CD4-positive, alpha-beta T cell treated with Interleukin-6 for 4 hours (primary cell): ENCODE results near the gene NMRAL1.

Experiments used
- DNase-seq: peaks from one replicate; pipeline ENCODE4 v3.0.0-alpha.2; 2020; ENCODE audit warnings: mixed read lengths

Gene NMRAL1

GRCh38 chr16:4463522-4464163 is 10.8 kb downstream of the NMRAL1 start:
- no peak for DNase-seq

- no peak for DNase-seq
Observed at GRCh38 chr16:4461250-4462085, 13.0 kb downstream of the NMRAL1 start.

- DNase-seq = no peak
Observed at GRCh38 chr16:4460936-4461249, 13.5 kb downstream of the NMRAL1 start.

GRCh38 chr16:4455951-4456350 is 18.5 kb downstream of the NMRAL1 start:
- DNase-seq = no peak

GRCh38 chr16:4455081-4455480 is 19.3 kb downstream of the NMRAL1 start:
- no peak for DNase-seq

- no peak for DNase-seq
Observed at GRCh38 chr16:4454623-4455022, 19.8 kb downstream of the NMRAL1 start.

- no peak for DNase-seq
Observed at GRCh38 chr16:4452674-4453073, 21.8 kb downstream of the NMRAL1 start.

GRCh38 chr16:4450931-4451519 is 23.4 kb downstream of the NMRAL1 start:
- DNase-seq = no peak

- DNase-seq = no peak
Observed at GRCh38 chr16:4450430-4450829, 24.0 kb downstream of the NMRAL1 start.

GRCh38 chr16:4443986-4444385 is 30.4 kb downstream of the NMRAL1 start:
- no peak for DNase-seq

- no peak for DNase-seq
Observed at GRCh38 chr16:4443271-4443670, 31.2 kb downstream of the NMRAL1 start.

GRCh38 chr16:4442371-4442770 is 32.1 kb downstream of the NMRAL1 start:
- no peak for DNase-seq

GRCh38 chr16:4437366-4437765 is 37.1 kb downstream of the NMRAL1 start:
- DNase-seq = no peak

- no peak for DNase-seq
Observed at GRCh38 chr16:4435337-4436067, 38.9 kb downstream of the NMRAL1 start.

- no peak for DNase-seq
Observed at GRCh38 chr16:4433914-4434787, 40.3 kb downstream of the NMRAL1 start.

GRCh38 chr16:4433228-4433627 is 41.2 kb downstream of the NMRAL1 start:
- no peak for DNase-seq

GRCh38 chr16:4431023-4431422 is 43.4 kb downstream of the NMRAL1 start:
- no peak for DNase-seq

GRCh38 chr16:4428500-4428899 is 45.9 kb downstream of the NMRAL1 start:
- no peak for DNase-seq

GRCh38 chr16:4426722-4427372 is 47.6 kb downstream of the NMRAL1 start:
- DNase-seq = no peak

GRCh38 chr16:4426021-4426684 is 48.3 kb downstream of the NMRAL1 start:
- no peak for DNase-seq

GRCh38 chr16:4425378-4426020 is 48.9 kb downstream of the NMRAL1 start, which contains the start of gene DNAJA3:
DNAJA3 (plus strand) TSS chr16:4425868; CDS start chr16:4425882, 14 bp downstream.
- DNase-seq = peak; percentile 94
